BE2C (cell line): ENCODE results near the gene KIF16B.
"Not testable (repeated sequence)": the region's sequence is repeated elsewhere in the genome, so short reads cannot be mapped to it uniquely, and the experiment has no call there.

ENCODE experiments used
- DNase-seq: peaks from one replicate; pipeline ENCODE4 v3.0.0-alpha.2; 2020
- H3K27me3 ChIP-seq: fragments of 250-450 bp; sonication (Bioruptor Pico); 2 replicates; pipeline ENCODE4 v1.5.1; 2020; ENCODE audit warnings: mild to moderate bottlenecking
- H3K36me3 ChIP-seq: fragments of 250-450 bp; sonication (Bioruptor Pico); 2 replicates; pipeline ENCODE4 v1.5.1; 2020; ENCODE audit warnings: mild to moderate bottlenecking
- H3K4me1 ChIP-seq: fragments of 250-450 bp; sonication (Bioruptor Pico); 2 replicates; pipeline ENCODE4 v1.5.1; 2020
- H3K4me3 ChIP-seq: 2 replicates; pipeline ENCODE4 v1.5.1; 2011; ENCODE audit warnings: low read depth, low read length
- H3K9me3 ChIP-seq: fragments of 250-450 bp; sonication (Bioruptor Pico); 2 replicates; pipeline ENCODE4 v1.5.1; 2020
- TF ChIP-seq, protein P1 (sequence below): IDR thresholded peaks from 2 replicates; pipeline ENCODE4 v1.5.1; 2012; ENCODE audit warnings: mild to moderate bottlenecking, low read depth, low read length

The KIF16B gene

GRCh38 chr20:16575390-16576140, 2.3 kb upstream of the KIF16B start:
- H3K4me3 ChIP-seq: peak overlapping the region; percentile 52
- H3K4me1 ChIP-seq: peaks cover 4% of the 10 kb centered on the region; the same call in 1 of the 2 replicates
- TF ChIP-seq, protein P1, sequence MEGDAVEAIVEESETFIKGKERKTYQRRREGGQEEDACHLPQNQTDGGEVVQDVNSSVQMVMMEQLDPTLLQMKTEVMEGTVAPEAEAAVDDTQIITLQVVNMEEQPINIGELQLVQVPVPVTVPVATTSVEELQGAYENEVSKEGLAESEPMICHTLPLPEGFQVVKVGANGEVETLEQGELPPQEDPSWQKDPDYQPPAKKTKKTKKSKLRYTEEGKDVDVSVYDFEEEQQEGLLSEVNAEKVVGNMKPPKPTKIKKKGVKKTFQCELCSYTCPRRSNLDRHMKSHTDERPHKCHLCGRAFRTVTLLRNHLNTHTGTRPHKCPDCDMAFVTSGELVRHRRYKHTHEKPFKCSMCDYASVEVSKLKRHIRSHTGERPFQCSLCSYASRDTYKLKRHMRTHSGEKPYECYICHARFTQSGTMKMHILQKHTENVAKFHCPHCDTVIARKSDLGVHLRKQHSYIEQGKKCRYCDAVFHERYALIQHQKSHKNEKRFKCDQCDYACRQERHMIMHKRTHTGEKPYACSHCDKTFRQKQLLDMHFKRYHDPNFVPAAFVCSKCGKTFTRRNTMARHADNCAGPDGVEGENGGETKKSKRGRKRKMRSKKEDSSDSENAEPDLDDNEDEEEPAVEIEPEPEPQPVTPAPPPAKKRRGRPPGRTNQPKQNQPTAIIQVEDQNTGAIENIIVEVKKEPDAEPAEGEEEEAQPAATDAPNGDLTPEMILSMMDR: no peak
- H3K36me3 ChIP-seq: no peaks in the 10 kb centered on the region
- no peak for DNase-seq
- no peaks in the 10 kb centered on the region for H3K9me3 ChIP-seq
- no peaks in the 10 kb centered on the region for H3K27me3 ChIP-seq

- peak; percentile 91 for DNase-seq
- peak overlapping the region; percentile 52 for H3K4me3 ChIP-seq
- no peaks in the 10 kb centered on the region for H3K9me3 ChIP-seq
- TF ChIP-seq, protein P1: no peak
- H3K36me3 ChIP-seq: no peaks in the 10 kb centered on the region
- no peaks in the 10 kb centered on the region for H3K27me3 ChIP-seq
- no peaks in the 10 kb centered on the region for H3K4me1 ChIP-seq
Observed at GRCh38 chr20:16574656-16575355, 1.6 kb upstream of the KIF16B start.

- no peaks in the 10 kb centered on the region for H3K27me3 ChIP-seq
- no peaks in the 10 kb centered on the region for H3K4me1 ChIP-seq
- H3K4me3 ChIP-seq: no peak overlapping the region
- DNase-seq: no peak
- no peaks in the 10 kb centered on the region for H3K9me3 ChIP-seq
- TF ChIP-seq, protein P1: no peak
- no peaks in the 10 kb centered on the region for H3K36me3 ChIP-seq
Observed at GRCh38 chr20:16571333-16571732, 1.9 kb downstream of the KIF16B start.

- Histone ChIP-seq H3K4me3 (no peak overlapping the region), H3K36me3 (no peaks in the 10 kb centered on the region), H3K9me3 (no peaks in the 10 kb centered on the region), H3K27me3 (no peaks in the 10 kb centered on the region), H3K4me1 (no peaks in the 10 kb centered on the region)
- no peak for DNase-seq
- TF ChIP-seq, protein P1: no peak
Observed at GRCh38 chr20:16569246-16570153, 3.7 kb downstream of the KIF16B start.

- Histone ChIP-seq H3K4me3 (no peak overlapping the region), H3K4me1 (no peaks in the 10 kb centered on the region), H3K9me3 (no peaks in the 10 kb centered on the region), H3K36me3 (no peaks in the 10 kb centered on the region), H3K27me3 (no peaks in the 10 kb centered on the region)
- TF ChIP-seq, protein P1: no peak
- DNase-seq: no peak
Observed at GRCh38 chr20:16566080-16566479, 7.2 kb downstream of the KIF16B start.

DNA sequence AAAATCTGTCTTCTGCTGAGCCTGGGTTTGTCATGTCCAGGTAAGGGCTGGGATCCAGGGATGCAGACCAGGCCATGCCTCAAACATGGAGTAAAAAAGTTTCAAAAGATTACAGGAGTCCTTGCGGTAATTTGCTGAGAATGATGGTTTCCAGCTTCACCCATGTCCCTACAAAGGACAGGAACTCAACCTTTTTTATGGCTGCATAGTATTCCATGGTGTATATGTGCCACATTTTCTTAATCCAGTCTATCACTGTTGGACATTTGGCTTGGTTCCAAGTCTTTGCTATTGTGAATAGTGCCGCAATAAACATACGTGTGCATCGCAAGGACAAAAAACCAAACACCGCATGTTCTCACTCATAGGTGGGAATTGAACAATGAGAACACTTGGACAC, 9.2 kb downstream of the KIF16B start:
- H3K9me3 ChIP-seq, H3K27me3 ChIP-seq, H3K4me3 ChIP-seq, DNase-seq, H3K36me3 ChIP-seq, H3K4me1 ChIP-seq: not testable (repeated sequence)
